ENCODE data around the gene PUDP. TPM values are rescaled to one million over a fixed set of nuclear protein-coding genes. Genes with fewer than 3 reads are reported as not detected.

PUDP gene
- polyA plus RNA-seq, 1 experiment, result 32.0 TPM

- H3K4me3 ChIP-seq (ENCODE audit: low read depth, low read length), result no peak overlapping the region
- no peaks in the 10 kb centered on the region for H3K27me3 ChIP-seq (ENCODE audit: control insufficient read depth, insufficient read depth, low read length)
- no peaks in the 10 kb centered on the region for H3K9me3 ChIP-seq (ENCODE audit: control insufficient read depth, insufficient read depth, low read length)
- DNase-seq (ENCODE audit: low read depth, low spot score), result no peak
- H3K27ac ChIP-seq (ENCODE audit: low read depth, low read length), result no peak overlapping the region
- TF ChIP-seq CTCF (IDR thresholded peaks at IDR 0.05; ENCODE audit: low read depth, low read length), result no peak
- POLR2A ChIA-PET, result no interaction called here
- CTCF ChIA-PET, result no interaction called here
Observed at GRCh38 chrX:7084841-7085240, 63.1 kb downstream of the PUDP start.

GRCh38 chrX:7083468-7084396 is 64.2 kb downstream of the PUDP start:
- Histone ChIP-seq H3K27ac (ENCODE audit: low read depth, low read length) (no peak overlapping the region), H3K4me3 (ENCODE audit: low read depth, low read length) (peak overlapping the region; percentile 17; the same call in 1 of the 2 replicates), H3K27me3 (ENCODE audit: control insufficient read depth, insufficient read depth, low read length) (no peaks in the 10 kb centered on the region), H3K9me3 (ENCODE audit: control insufficient read depth, insufficient read depth, low read length) (no peaks in the 10 kb centered on the region)
- TF ChIP-seq CTCF (IDR thresholded peaks at IDR 0.05; ENCODE audit: low read depth, low read length), result no peak
- ChIA-PET CTCF (no interaction called here), POLR2A (no interaction called here)
- DNase-seq (ENCODE audit: low read depth, low spot score), result peak; percentile 72

GRCh38 chrX:7083021-7083420 is 64.9 kb downstream of the PUDP start:
- Histone ChIP-seq H3K27ac (ENCODE audit: low read depth, low read length) (no peak overlapping the region), H3K27me3 (ENCODE audit: control insufficient read depth, insufficient read depth, low read length) (no peaks in the 10 kb centered on the region), H3K9me3 (ENCODE audit: control insufficient read depth, insufficient read depth, low read length) (no peaks in the 10 kb centered on the region), H3K4me3 (ENCODE audit: low read depth, low read length) (no peak overlapping the region)
- CTCF ChIA-PET, result no interaction called here
- no peak for TF ChIP-seq CTCF (IDR thresholded peaks at IDR 0.05; ENCODE audit: low read depth, low read length)
- no peak for DNase-seq (ENCODE audit: low read depth, low spot score)
- POLR2A ChIA-PET, result no interaction called here

- no peaks in the 10 kb centered on the region for H3K9me3 ChIP-seq (ENCODE audit: control insufficient read depth, insufficient read depth, low read length)
- H3K27ac ChIP-seq (ENCODE audit: low read depth, low read length), result no peak overlapping the region
- H3K4me3 ChIP-seq (ENCODE audit: low read depth, low read length), result no peak overlapping the region
- no peak for DNase-seq (ENCODE audit: low read depth, low spot score)
- no peak for TF ChIP-seq CTCF (IDR thresholded peaks at IDR 0.05; ENCODE audit: low read depth, low read length)
- ChIA-PET CTCF (no interaction called here), POLR2A (no interaction called here)
- no peaks in the 10 kb centered on the region for H3K27me3 ChIP-seq (ENCODE audit: control insufficient read depth, insufficient read depth, low read length)
Observed at GRCh38 chrX:7082556-7082955, 65.4 kb downstream of the PUDP start.

Measured in AG04450 (cell line).